Measurements from ENCODE around the gene TLDC2.
A peak's percentile ranks its signal among the peaks of the same experiment; 100 is the strongest.

The TLDC2 gene

GRCh38 chr20:36849333-36850065, 26.4 kb upstream of the TLDC2 start:
- DNase-seq (ENCODE audit: low read depth): no peak

GRCh38 chr20:36850759-36851158, 25.2 kb upstream of the TLDC2 start:
- no peak for DNase-seq (ENCODE audit: low read depth)

GRCh38 chr20:36851490-36851889, 24.4 kb upstream of the TLDC2 start:
- DNase-seq (ENCODE audit: low read depth): no peak

GRCh38 chr20:36852187-36852586, 23.8 kb upstream of the TLDC2 start:
- no peak for DNase-seq (ENCODE audit: low read depth)

- no peak for DNase-seq (ENCODE audit: low read depth)
Measured at GRCh38 chr20:36854348-36855240, 21.3 kb upstream of the TLDC2 start.

GRCh38 chr20:36855241-36855657, 20.7 kb upstream of the TLDC2 start:
- DNase-seq (ENCODE audit: low read depth): no peak

GRCh38 chr20:36856195-36856594, 19.7 kb upstream of the TLDC2 start:
- no peak for DNase-seq (ENCODE audit: low read depth)

GRCh38 chr20:36856691-36857635, 19.0 kb upstream of the TLDC2 start:
- DNase-seq (ENCODE audit: low read depth): peak; percentile 63

GRCh38 chr20:36859282-36859555, 16.7 kb upstream of the TLDC2 start:
- DNase-seq (ENCODE audit: low read depth): peak; percentile 80

GRCh38 chr20:36859700-36860330, 16.1 kb upstream of the TLDC2 start:
- DNase-seq (ENCODE audit: low read depth): no peak

- no peak for DNase-seq (ENCODE audit: low read depth)
Measured at GRCh38 chr20:36860339-36860738, 15.6 kb upstream of the TLDC2 start.

- no peak for DNase-seq (ENCODE audit: low read depth)
Measured at GRCh38 chr20:36860811-36861624, 14.9 kb upstream of the TLDC2 start.

GRCh38 chr20:36861625-36861874, 14.4 kb upstream of the TLDC2 start:
- no peak for DNase-seq (ENCODE audit: low read depth)

GRCh38 chr20:36861875-36862801, 13.8 kb upstream of the TLDC2 start:
- DNase-seq (ENCODE audit: low read depth): peak; percentile 65

GRCh38 chr20:36862857-36863668, 12.9 kb upstream of the TLDC2 start:
- no peak for DNase-seq (ENCODE audit: low read depth)

- DNase-seq (ENCODE audit: low read depth): no peak
Measured at GRCh38 chr20:36865076-36865860, 10.7 kb upstream of the TLDC2 start.

- no peak for DNase-seq (ENCODE audit: low read depth)
Measured at GRCh38 chr20:36865861-36866149, 10.1 kb upstream of the TLDC2 start.

- no peak for DNase-seq (ENCODE audit: low read depth)
Measured at GRCh38 chr20:36866164-36866563, 9.8 kb upstream of the TLDC2 start.
